ENCODE measurements around the gene ARRDC5.
"Not testable (repeated sequence)": the region's sequence is repeated elsewhere in the genome, so short reads cannot be mapped to it uniquely, and the experiment has no call there.

The ARRDC5 gene

DNA sequence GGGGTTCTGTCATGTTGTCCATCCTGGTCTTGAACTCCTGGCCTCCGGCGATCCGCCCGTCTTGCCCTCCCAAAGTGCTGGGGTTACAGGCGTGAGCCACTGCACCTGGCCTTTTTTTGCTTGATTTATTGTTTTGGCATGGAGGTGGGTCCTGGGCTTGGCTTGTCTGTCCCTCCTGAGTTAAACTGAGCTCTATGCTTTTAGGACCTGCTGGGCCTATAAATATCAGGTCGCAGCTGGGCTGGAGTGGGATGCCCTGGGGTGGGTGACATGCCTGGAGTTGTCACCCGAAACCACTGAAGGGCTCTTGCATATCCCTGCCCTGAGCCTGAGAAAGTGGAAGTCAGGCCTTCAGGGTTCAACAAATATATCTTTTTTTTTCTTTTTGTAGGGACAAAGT, 5.5 kb downstream of the ARRDC5 start:
- Histone ChIP-seq H3K36me3 (ENCODE audit: control insufficient read depth, low read length) (no peaks in the 10 kb centered on the region), H3K27ac (ENCODE audit: low read depth, low read length) (no peak overlapping the region), H3K4me3 (ENCODE audit: low read length) (no peak overlapping the region), H3K79me2 (ENCODE audit: control insufficient read depth, low read length) (no peaks in the 10 kb centered on the region), H3F3A (ENCODE audit: control insufficient read depth, insufficient read depth) (peaks cover 11% of the 10 kb centered on the region), H3K9me2 (replicated peaks; ENCODE audit: control insufficient read depth, low read length) (no peaks in the 10 kb centered on the region), H3K27me3 (ENCODE audit: control insufficient read depth, low read length) (no peaks in the 10 kb centered on the region), H3K4me1 (ENCODE audit: control insufficient read depth, low read length) (peaks cover 36% of the 10 kb centered on the region), H3K9me3 (ENCODE audit: control insufficient read depth, insufficient read depth, low read length) (no peaks in the 10 kb centered on the region), H4K20me1 (ENCODE audit: control insufficient read depth, insufficient read depth, low read depth, low read length) (no peaks in the 10 kb centered on the region), H3K4me2 (ENCODE audit: low read length) (no peak overlapping the region)
- no peak for TF ChIP-seq EZH2phosphoT487 (IDR thresholded peaks at IDR 0.05; ENCODE audit: borderline replicate concordance, low read length)
- TF ChIP-seq, protein P1, sequence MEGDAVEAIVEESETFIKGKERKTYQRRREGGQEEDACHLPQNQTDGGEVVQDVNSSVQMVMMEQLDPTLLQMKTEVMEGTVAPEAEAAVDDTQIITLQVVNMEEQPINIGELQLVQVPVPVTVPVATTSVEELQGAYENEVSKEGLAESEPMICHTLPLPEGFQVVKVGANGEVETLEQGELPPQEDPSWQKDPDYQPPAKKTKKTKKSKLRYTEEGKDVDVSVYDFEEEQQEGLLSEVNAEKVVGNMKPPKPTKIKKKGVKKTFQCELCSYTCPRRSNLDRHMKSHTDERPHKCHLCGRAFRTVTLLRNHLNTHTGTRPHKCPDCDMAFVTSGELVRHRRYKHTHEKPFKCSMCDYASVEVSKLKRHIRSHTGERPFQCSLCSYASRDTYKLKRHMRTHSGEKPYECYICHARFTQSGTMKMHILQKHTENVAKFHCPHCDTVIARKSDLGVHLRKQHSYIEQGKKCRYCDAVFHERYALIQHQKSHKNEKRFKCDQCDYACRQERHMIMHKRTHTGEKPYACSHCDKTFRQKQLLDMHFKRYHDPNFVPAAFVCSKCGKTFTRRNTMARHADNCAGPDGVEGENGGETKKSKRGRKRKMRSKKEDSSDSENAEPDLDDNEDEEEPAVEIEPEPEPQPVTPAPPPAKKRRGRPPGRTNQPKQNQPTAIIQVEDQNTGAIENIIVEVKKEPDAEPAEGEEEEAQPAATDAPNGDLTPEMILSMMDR (IDR thresholded peaks at IDR 0.05; ENCODE audit: low read depth, low read length, poor library complexity, severe bottlenecking), result no peak

DNA sequence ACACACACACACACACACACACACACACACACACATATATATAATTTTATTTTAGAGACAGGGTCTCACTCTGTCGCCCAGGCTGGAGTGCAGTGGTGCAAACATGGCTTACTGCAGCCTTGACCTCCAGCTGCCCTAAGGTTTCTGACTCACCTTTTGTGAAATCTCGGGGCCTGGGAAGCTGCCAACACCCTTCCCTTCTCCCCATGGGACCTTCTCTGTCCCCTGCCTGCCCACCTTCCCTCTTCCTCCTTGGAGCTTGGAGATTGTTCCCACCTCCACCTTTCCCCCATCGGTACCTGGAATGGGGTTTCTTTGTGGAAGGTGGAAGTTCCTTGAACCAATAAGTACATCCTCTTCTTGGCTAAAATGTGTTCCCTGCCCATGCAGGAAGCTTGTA, 6.3 kb downstream of the ARRDC5 start:
- no peaks in the 10 kb centered on the region for H3K79me2 ChIP-seq (ENCODE audit: control insufficient read depth, low read length)
- H3K36me3 ChIP-seq (ENCODE audit: control insufficient read depth, low read length), result no peaks in the 10 kb centered on the region
- TF ChIP-seq EZH2phosphoT487 (IDR thresholded peaks at IDR 0.05; ENCODE audit: borderline replicate concordance, low read length), result no peak
- TF ChIP-seq, protein P1 (IDR thresholded peaks at IDR 0.05; ENCODE audit: low read depth, low read length, poor library complexity, severe bottlenecking), result no peak
- no peaks in the 10 kb centered on the region for H4K20me1 ChIP-seq (ENCODE audit: control insufficient read depth, insufficient read depth, low read depth, low read length)
- H3K4me2 ChIP-seq (ENCODE audit: low read length), result no peak overlapping the region; the same call in 1 of the 2 replicates
- H3K4me1 ChIP-seq (ENCODE audit: control insufficient read depth, low read length), result peaks cover 36% of the 10 kb centered on the region
- H3K27me3 ChIP-seq (ENCODE audit: control insufficient read depth, low read length), result no peaks in the 10 kb centered on the region
- H3K9me3 ChIP-seq (ENCODE audit: control insufficient read depth, insufficient read depth, low read length), result no peaks in the 10 kb centered on the region
- H3K27ac ChIP-seq (ENCODE audit: low read depth, low read length), result peak overlapping the region; percentile 32
- no peak overlapping the region for H3K4me3 ChIP-seq (ENCODE audit: low read length)
- H3K9me2 ChIP-seq (replicated peaks; ENCODE audit: control insufficient read depth, low read length), result no peaks in the 10 kb centered on the region
- H3F3A ChIP-seq (ENCODE audit: control insufficient read depth, insufficient read depth), result peaks cover 11% of the 10 kb centered on the region

DNA sequence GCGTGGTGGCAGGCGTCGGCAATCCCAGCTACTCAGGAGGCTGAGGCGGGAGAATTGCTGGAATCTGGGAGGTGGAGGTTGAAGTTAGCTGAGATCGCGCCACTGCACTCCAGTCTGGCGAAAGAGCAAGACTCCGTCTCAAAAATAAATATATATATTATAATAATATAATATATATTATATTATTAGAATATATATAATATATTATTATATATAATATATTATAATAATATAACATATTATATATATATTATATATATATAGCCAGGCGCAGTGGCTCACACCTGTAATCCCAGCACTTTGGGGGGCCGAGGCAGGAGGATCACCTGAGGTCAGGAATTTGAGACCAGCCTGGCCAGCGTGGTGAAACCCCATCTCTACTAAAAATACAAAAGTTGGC, 9.7 kb downstream of the ARRDC5 start:
- H3K79me2 ChIP-seq (ENCODE audit: control insufficient read depth, low read length); H3K27ac ChIP-seq (ENCODE audit: low read depth, low read length); H3K9me3 ChIP-seq (ENCODE audit: control insufficient read depth, insufficient read depth, low read length); H3K4me2 ChIP-seq (ENCODE audit: low read length); H3K9me2 ChIP-seq (replicated peaks; ENCODE audit: control insufficient read depth, low read length); H3K27me3 ChIP-seq (ENCODE audit: control insufficient read depth, low read length); H4K20me1 ChIP-seq (ENCODE audit: control insufficient read depth, insufficient read depth, low read depth, low read length); H3K36me3 ChIP-seq (ENCODE audit: control insufficient read depth, low read length); H3K4me3 ChIP-seq (ENCODE audit: low read length): not testable (repeated sequence)
- Histone ChIP-seq H3K4me1 (ENCODE audit: control insufficient read depth, low read length) (peaks cover 39% of the 10 kb centered on the region), H3F3A (ENCODE audit: control insufficient read depth, insufficient read depth) (peaks cover 15% of the 10 kb centered on the region)

DNA sequence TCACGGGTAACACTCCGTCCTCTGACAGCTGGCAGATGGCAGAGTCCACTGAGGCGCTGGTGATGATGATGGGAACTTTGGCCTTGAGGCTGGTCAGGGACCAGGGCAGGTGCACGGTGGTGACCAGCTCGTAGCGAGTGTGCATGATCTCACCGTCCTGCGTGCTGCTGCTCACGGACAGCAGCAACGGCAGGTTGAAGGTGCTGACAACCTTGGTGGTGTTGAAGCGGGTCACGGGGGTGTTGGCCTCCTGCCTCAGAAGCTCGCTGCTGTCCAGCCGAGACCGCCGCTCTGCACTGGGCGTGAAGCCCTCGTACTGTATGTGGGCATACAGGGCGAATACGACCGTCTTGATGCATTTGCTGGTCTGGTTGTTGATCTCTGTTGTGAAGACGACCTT, 11.6 kb downstream of the ARRDC5 start:
- H3K27ac ChIP-seq (ENCODE audit: low read depth, low read length), result no peak overlapping the region
- no peak overlapping the region for H3K4me2 ChIP-seq (ENCODE audit: low read length)
- H3F3A ChIP-seq (ENCODE audit: control insufficient read depth, insufficient read depth), result peaks cover 10% of the 10 kb centered on the region
- peaks cover 25% of the 10 kb centered on the region for H3K4me1 ChIP-seq (ENCODE audit: control insufficient read depth, low read length)
- TF ChIP-seq, protein P1 (IDR thresholded peaks at IDR 0.05; ENCODE audit: low read depth, low read length, poor library complexity, severe bottlenecking), result no peak
- no peaks in the 10 kb centered on the region for H3K27me3 ChIP-seq (ENCODE audit: control insufficient read depth, low read length)
- H3K9me3 ChIP-seq (ENCODE audit: control insufficient read depth, insufficient read depth, low read length), result no peaks in the 10 kb centered on the region
- no peaks in the 10 kb centered on the region for H3K36me3 ChIP-seq (ENCODE audit: control insufficient read depth, low read length)
- H3K9me2 ChIP-seq (replicated peaks; ENCODE audit: control insufficient read depth, low read length), result no peaks in the 10 kb centered on the region
- no peaks in the 10 kb centered on the region for H4K20me1 ChIP-seq (ENCODE audit: control insufficient read depth, insufficient read depth, low read depth, low read length)
- H3K79me2 ChIP-seq (ENCODE audit: control insufficient read depth, low read length), result no peaks in the 10 kb centered on the region
- H3K4me3 ChIP-seq (ENCODE audit: low read length), result no peak overlapping the region

Data from DOHH2 (cell line).